Thymus (tissue), 11 donors: ENCODE results near the gene PDE1A. TPM values are rescaled to one million over a fixed set of nuclear protein-coding genes. Genes with fewer than 3 reads are reported as not detected.

Experiments
- DNase-seq, 9 donors: peaks; one replicate each; pipeline ENCODE4 v3.0.0-alpha.2; 2013; ENCODE audit warnings: low spot score in 9 of 9, low read depth in 6 of 9, missing footprints in 1 of 9
- H3K27ac ChIP-seq, 2 donors: one replicate each; pipeline ENCODE4 v1.5.1; 2013; ENCODE audit warnings: control low read depth in 1 of 2, low read depth in 1 of 2, low read length in 1 of 2, mild to moderate bottlenecking in 1 of 2, moderate library complexity in 1 of 2
- H3K27me3 ChIP-seq, 2 donors: one replicate each; pipeline ENCODE4 v1.5.1; 2013; ENCODE audit warnings: low read length in 1 of 2; ENCODE audit not compliant: control insufficient read depth in 2 of 2, insufficient read depth in 1 of 2
- H3K36me3 ChIP-seq, 2 donors: one replicate each; pipeline ENCODE4 v1.5.1; 2013; ENCODE audit warnings: low read length in 1 of 2, mild to moderate bottlenecking in 1 of 2, moderate library complexity in 1 of 2; ENCODE audit not compliant: control insufficient read depth in 2 of 2, insufficient read depth in 2 of 2
- H3K4me1 ChIP-seq, 2 donors: one replicate each; pipeline ENCODE4 v1.5.1; 2013; ENCODE audit warnings: low read length in 2 of 2; ENCODE audit not compliant: control insufficient read depth in 2 of 2, insufficient read depth in 2 of 2
- H3K4me3 ChIP-seq, 2 donors: one replicate each; pipeline ENCODE4 v1.5.1; 2013; ENCODE audit warnings: low read length in 2 of 2, control low read depth in 1 of 2, mild to moderate bottlenecking in 1 of 2
- H3K9me3 ChIP-seq, 2 donors: one replicate each; pipeline ENCODE4 v1.5.1; 2013; ENCODE audit warnings: low read length in 1 of 2, mild to moderate bottlenecking in 1 of 2; ENCODE audit not compliant: control insufficient read depth in 2 of 2, insufficient read depth in 1 of 2
- WGBS: extraction: QIAGEN DNeasy Blood & Tissue Kit; methylation state at CpG from one replicate; pipeline ENCODE4 v1.1.7; 2013; 5-methylcytosine and 5-hydroxymethylcytosine counted together
- polyA plus RNA-seq: library from polyadenylated mRNA; stranded (reverse); fragments of 200-250 nt; gene quantifications from one replicate; pipeline ENCODE4 v1.2.3, GENCODE V29; 2013
- total RNA-seq: library from RNA; stranded (reverse); fragments of 120-200 nt; gene quantifications from one replicate; pipeline ENCODE4 v1.2.4, GENCODE V29; 2013
- donor health status: healthy.

PDE1A gene
- total and polyA plus RNA-seq, 2 donors = 7.7 to 13.0 TPM

DNA sequence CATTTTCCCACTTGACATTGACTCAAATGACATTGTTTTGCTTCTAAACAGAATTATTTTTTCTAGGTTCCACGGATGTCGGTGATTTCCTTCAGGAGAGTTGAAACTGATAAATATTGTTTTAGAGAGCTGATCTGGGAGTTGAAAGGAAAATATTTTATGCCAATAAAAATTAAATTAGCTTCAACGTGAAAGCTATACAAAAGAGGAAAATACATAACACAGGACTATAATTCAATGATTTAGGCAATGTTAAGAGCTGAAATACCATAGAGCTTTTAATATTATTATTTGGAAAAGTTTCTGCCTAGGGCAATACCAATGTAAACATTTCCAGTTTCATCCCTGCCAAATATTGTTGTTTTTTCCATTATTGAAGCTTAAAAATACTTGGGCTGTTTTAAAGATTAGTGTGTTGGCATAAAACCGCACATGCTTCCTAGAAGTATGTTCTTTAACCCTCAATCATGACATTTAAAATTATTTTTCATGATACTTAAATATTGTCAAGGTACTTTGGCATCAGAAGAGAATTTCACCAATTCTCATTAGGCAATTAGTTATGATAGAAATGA is 18.6 kb upstream of the PDE1A start:
- no peak for DNase-seq
- no peaks in the 10 kb centered on the region for H3K27me3 ChIP-seq
- 93% methylated on average over 4 of the region's 4 CpGs for WGBS

DNA sequence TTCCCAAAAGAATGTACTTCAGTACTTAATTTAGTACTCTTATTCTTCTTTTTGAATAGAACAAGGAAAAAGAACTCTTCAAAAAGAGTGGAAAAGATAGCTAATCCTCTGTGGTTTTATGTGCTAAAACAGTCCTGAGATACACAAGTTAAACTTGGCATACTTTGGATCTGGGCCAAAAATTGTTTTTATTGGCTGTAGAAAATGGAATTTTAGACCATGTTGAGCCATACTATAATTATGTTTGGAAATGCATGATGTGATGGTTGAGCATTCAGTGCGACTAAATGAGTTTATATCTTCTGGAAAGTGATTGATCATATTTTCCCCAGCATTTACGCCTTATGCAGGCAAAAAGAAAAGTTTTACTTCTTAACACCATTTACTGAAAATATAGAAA is 18.0 kb upstream of the PDE1A start:
- Histone ChIP-seq H3K27me3 (no peaks in the 10 kb centered on the region), H3K4me3 (no peak overlapping the region), H3K4me1 (no peaks in the 10 kb centered on the region), H3K36me3 (no peaks in the 10 kb centered on the region), H3K9me3 (no peaks in the 10 kb centered on the region), H3K27ac (no peak overlapping the region)
- DNase-seq = no peak
- WGBS = 69% methylated on average over 2 of the region's 2 CpGs

More for the DNA sequence above, 18.6 kb upstream of the PDE1A start:
- Histone ChIP-seq H3K4me3 (no peak overlapping the region), H3K36me3 (no peaks in the 10 kb centered on the region), H3K4me1 (no peaks in the 10 kb centered on the region), H3K27ac (no peak overlapping the region), H3K9me3 (no peaks in the 10 kb centered on the region)

DNA sequence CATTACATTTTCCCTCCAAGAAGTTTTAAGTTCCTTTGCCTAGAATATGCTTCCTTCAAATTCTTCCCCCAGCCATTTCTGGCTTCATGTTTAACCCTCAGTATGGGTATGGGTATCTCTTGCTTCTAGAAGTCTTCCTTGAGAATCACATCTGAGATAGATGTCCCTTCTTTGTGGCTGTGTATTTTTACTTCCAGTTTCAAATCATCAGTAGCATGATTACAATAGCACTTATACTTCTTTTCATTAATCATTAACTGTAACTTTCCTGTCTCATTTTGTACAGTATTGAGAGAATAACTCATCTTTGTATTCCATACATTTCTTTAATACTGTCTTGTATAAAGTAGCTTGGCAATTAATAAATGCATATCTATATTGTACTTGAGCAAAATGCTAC is 17.3 kb upstream of the PDE1A start:
- no peak overlapping the region for H3K27ac ChIP-seq
- no peak overlapping the region for H3K4me3 ChIP-seq
- no peaks in the 10 kb centered on the region for H3K36me3 ChIP-seq
- no peaks in the 10 kb centered on the region for H3K27me3 ChIP-seq
- no peaks in the 10 kb centered on the region for H3K9me3 ChIP-seq
- no peak for DNase-seq
- H3K4me1 ChIP-seq = no peaks in the 10 kb centered on the region

DNA sequence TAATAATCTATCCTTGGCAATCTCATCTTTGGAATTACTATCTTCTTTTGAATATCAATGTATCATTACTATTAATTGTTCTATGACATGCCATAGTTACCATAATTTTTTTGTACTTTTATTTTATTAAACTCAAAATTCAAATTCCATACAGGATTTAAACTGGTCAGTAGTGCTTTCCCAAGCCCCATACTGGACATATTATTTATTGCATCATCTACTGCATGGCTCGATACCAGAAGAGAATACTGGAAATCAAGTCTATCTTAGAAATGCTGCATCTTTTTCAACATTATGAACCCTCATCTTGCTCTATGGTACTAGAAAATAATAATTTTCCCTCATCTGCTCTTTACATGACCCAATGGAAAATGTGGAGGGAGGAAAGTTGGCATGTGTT is 9.4 kb upstream of the PDE1A start:
- Histone ChIP-seq H3K36me3 (no peaks in the 10 kb centered on the region), H3K9me3 (no peaks in the 10 kb centered on the region), H3K27ac (no peak overlapping the region), H3K4me3 (no peak overlapping the region), H3K4me1 (no peaks in the 10 kb centered on the region), H3K27me3 (no peaks in the 10 kb centered on the region)
- DNase-seq = no peak
- 94% methylated on average over 1 of the region's 1 CpG for WGBS

DNA sequence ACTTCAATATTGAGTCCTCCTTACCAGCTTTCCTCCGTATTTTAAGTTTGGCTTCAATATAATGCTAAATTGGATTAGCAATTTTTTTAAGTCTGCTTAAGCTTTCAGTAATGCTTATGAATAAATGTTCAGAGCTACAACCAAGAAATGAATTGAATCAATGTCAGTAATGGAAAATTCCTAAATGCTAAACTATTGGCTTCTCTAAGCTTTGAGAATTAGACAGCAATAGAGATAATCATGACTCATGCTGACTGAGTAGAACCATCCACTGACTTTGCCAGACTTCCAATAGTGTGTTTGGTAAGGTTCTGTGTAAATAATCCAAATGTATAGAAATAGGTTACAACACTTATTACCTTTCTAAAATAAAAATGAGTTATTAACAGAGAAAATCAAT is 8.9 kb upstream of the PDE1A start:
- Histone ChIP-seq H3K4me3 (no peak overlapping the region), H3K27ac (no peak overlapping the region), H3K4me1 (no peaks in the 10 kb centered on the region), H3K36me3 (no peaks in the 10 kb centered on the region), H3K9me3 (no peaks in the 10 kb centered on the region), H3K27me3 (no peaks in the 10 kb centered on the region)
- WGBS = 93% methylated on average over 1 of the region's 1 CpG
- no peak for DNase-seq

DNA sequence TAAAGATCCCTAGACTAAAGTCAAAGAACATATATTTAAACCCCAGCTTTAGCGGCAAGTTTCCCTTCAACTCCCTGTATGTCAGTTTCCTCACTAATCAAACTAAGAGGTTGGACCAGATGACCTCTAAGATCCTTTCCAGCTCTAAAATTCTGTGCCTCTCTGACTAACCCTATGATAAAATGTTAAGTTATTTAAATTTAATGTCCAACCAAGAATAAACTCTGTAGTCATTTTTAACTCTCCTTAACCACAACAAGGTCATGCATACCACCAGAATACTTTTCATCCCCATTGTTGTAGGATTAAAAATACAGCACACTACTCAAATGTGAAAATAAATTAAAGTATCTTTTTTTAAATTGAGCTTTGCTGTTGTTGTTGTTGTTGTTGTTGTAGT is 5.2 kb upstream of the PDE1A start:
- Histone ChIP-seq H3K27me3 (no peaks in the 10 kb centered on the region), H3K4me1 (no peaks in the 10 kb centered on the region), H3K36me3 (no peaks in the 10 kb centered on the region), H3K27ac (no peak overlapping the region), H3K9me3 (no peaks in the 10 kb centered on the region), H3K4me3 (no peak overlapping the region)
- DNase-seq = no peak
- 99% methylated on average over 1 of the region's 1 CpG for WGBS

DNA sequence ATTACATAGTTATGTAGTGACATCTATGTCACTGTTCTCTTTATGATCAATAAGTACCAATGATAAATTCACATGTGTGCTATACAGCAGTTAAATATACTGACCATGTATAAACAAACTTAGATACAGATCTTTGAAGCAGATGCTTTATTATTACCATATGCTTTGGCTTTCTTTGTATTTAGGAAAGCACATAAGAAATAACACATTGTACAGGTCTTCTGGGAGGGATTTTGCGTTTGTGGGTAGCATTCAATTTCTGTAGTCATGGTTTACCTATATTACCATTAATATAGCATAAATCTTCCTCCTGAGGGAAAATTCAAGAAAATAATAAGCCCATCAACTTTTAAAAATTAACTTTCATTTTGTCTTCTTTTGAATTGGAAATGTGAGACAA is 1.6 kb upstream of the PDE1A start:
- no peak overlapping the region for H3K27ac ChIP-seq
- no peaks in the 10 kb centered on the region for H3K4me1 ChIP-seq
- WGBS = 95% methylated on average over 1 of the region's 1 CpG
- H3K9me3 ChIP-seq = no peaks in the 10 kb centered on the region
- no peak for DNase-seq
- H3K4me3 ChIP-seq = no peak overlapping the region
- no peaks in the 10 kb centered on the region for H3K36me3 ChIP-seq
- no peaks in the 10 kb centered on the region for H3K27me3 ChIP-seq

DNA sequence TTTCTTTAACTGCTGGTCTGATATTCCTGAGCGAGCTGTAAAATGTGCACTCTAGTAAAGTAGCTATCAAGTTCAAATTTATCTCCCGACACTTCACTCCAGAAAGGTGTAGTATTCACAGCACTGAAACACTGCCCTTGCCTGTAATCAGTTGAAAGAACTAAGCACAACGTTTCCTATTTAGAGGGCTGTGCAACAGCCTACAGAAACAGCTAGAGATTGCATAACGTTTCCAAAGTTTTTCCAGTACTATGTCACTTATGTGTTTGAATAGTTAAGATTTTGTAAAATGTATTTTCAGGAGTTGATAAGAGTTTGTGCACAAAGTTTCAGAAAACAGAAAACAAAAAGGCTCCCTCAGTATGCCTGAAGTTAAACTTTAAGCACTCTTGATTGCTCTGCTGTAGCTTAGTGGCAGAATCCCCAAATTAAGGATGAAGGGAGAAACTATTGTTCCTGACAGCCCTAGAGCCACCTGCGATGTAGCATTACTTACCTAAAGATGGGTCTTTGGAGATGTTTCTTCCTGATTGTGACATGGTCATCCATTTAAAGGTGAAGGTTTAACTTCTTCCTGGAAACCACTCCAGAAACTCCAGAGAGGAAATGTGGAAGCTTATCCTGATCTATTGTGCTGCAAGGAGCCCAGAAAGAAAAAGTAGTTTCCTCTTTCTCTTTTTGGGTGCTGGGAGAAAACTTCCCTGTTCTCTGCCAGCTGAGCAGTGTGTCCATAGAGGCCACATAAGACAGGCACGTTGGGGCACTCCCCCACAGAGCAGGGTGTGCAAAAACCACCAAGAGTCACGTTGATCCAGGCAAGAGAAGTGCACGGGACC is 536 bp downstream of the PDE1A start:
- Histone ChIP-seq H3K4me1 (no peaks in the 10 kb centered on the region), H3K27me3 (no peaks in the 10 kb centered on the region), H3K4me3 (no peak overlapping the region), H3K9me3 (no peaks in the 10 kb centered on the region), H3K27ac (peak overlapping the region; percentile 35 to 46), H3K36me3 (no peaks in the 10 kb centered on the region)
- 48% methylated on average over 8 of the region's 8 CpGs for WGBS
- no peak for DNase-seq

DNA sequence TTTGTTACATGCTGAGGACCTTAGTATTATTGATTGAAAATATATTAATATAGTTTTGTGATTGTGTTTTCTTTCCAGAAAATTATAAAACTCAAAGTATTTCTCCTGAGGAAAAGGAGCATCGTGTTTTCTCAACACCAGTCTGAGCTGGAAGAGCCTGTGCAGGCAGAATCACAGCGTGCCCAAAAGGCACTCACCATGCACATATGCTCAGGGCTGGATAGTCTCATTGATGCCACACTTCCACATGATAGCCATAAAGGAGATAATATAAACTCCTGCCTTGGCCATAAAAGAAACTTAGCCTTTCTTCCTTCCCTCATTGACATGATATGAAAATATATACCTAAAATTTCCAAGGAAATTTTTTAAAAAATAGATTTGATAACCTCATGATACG is 4.0 kb downstream of the PDE1A start:
- Histone ChIP-seq H3K27me3 (no peaks in the 10 kb centered on the region), H3K9me3 (no peaks in the 10 kb centered on the region), H3K4me3 (no peak overlapping the region), H3K36me3 (no peaks in the 10 kb centered on the region), H3K4me1 (no peaks in the 10 kb centered on the region), H3K27ac (no peak overlapping the region)
- DNase-seq = no peak
- 90% methylated on average over 3 of the region's 3 CpGs for WGBS
